ENCODE measurements around the gene TTC3.

The TTC3 gene

GRCh38 chr21:37168666-37169065, 95.6 kb downstream of the TTC3 start:
- H3K27me3 ChIP-seq (replicated peaks): no peaks in the 10 kb centered on the region
- H3K27ac ChIP-seq: no peak overlapping the region
- peaks cover 61% of the 10 kb centered on the region for H3K36me3 ChIP-seq (replicated peaks)
- in situ Hi-C loops (cut with HindIII; ENCODE audit: low pct_ligation_motif_present, low sequenced_read_pairs): no loop called here
- TF ChIP-seq CTCF (IDR thresholded peaks at IDR 0.05; ENCODE audit: low read depth, low read length, missing control alignments): no peak
- no peak for DNase-seq
- H3K4me3 ChIP-seq (ENCODE audit: low read depth, low read length): no peak overlapping the region

DNA sequence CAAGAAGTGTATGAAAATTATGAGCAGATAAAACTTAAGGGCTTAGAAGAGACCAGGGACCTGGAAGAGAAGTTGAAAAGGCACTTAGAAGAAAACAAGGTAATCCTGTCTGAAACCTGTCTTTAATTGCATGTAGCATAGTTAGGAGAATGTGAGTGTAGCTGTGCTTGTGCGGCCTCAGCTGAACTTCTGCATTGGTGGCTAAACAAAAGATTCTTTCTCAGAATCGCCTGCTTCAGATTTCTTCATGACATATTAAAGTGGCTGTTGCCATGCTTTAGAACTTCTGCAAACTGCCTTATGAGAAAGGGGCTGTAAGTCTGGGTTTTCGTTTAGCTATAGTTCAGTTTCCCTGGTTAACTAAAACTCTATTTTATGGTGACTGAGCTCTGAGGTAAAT, 99.6 kb downstream of the TTC3 start:
- Histone ChIP-seq H3K4me3 (ENCODE audit: low read depth, low read length) (no peak overlapping the region), H3K27me3 (replicated peaks) (no peaks in the 10 kb centered on the region), H3K36me3 (replicated peaks) (peaks cover 54% of the 10 kb centered on the region), H3K27ac (no peak overlapping the region)
- DNase-seq: no peak
- in situ Hi-C loops (cut with HindIII; ENCODE audit: low pct_ligation_motif_present, low sequenced_read_pairs): no loop called here
- TF ChIP-seq CTCF (IDR thresholded peaks at IDR 0.05; ENCODE audit: low read depth, low read length, missing control alignments): no peak

DNA sequence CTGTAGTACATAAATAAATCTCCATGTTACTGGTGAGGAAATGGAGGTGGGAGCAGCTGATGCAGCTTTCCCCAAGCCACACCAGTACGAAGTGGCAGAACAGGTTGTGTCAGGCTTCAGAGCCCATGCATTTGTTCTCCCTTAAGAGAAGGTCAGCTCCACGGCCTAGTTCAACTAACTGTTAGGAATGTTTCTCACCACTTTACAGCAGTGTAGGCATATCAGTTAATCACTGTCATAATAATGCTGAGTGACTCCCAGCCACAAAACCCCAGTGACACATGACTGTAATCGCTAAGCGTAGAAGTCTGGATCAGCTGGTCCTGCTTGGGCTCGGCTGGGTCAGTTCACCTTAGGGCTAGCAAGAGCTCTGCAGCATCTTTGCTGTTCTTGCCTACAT, 103.7 kb downstream of the TTC3 start:
- no peak overlapping the region for H3K4me3 ChIP-seq (ENCODE audit: low read depth, low read length)
- peaks cover 69% of the 10 kb centered on the region for H3K36me3 ChIP-seq (replicated peaks)
- peak; percentile 36 for DNase-seq
- no peaks in the 10 kb centered on the region for H3K27me3 ChIP-seq (replicated peaks)
- in situ Hi-C loops (cut with HindIII; ENCODE audit: low pct_ligation_motif_present, low sequenced_read_pairs): no loop called here
- no peak overlapping the region for H3K27ac ChIP-seq
- TF ChIP-seq CTCF (IDR thresholded peaks at IDR 0.05; ENCODE audit: low read depth, low read length, missing control alignments): no peak

GRCh38 chr21:37181059-37181458, 108.0 kb downstream of the TTC3 start:
- no peak for DNase-seq
- Histone ChIP-seq H3K36me3 (replicated peaks) (peaks cover 64% of the 10 kb centered on the region), H3K27ac (no peak overlapping the region), H3K4me3 (ENCODE audit: low read depth, low read length) (no peak overlapping the region), H3K27me3 (replicated peaks) (no peaks in the 10 kb centered on the region)
- in situ Hi-C loops (cut with HindIII; ENCODE audit: low pct_ligation_motif_present, low sequenced_read_pairs): no loop called here
- no peak for TF ChIP-seq CTCF (IDR thresholded peaks at IDR 0.05; ENCODE audit: low read depth, low read length, missing control alignments)

DNA sequence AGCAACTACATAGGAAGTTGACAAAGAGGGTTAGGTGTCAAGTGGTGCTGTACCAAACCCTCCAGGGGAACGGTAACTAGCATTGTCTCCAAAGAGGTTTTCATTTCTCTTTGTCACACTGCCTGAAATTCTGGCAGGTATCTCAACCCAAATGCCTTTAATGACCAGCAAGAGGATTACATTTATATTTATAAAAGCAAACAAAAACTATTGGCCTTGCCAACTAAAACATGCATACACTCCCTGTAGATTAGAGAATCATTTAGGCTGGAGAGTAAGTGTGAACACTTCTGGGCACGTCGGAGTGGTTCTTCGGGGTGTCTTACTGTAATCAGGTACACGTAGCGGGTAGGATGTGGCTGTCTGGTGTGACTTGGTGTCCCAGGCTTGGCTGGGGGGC, 109.2 kb downstream of the TTC3 start:
- no peak for DNase-seq
- H3K36me3 ChIP-seq (replicated peaks): peaks cover 63% of the 10 kb centered on the region
- H3K4me3 ChIP-seq (ENCODE audit: low read depth, low read length): no peak overlapping the region
- H3K27ac ChIP-seq: no peak overlapping the region
- TF ChIP-seq CTCF (IDR thresholded peaks at IDR 0.05; ENCODE audit: low read depth, low read length, missing control alignments): no peak
- in situ Hi-C loops (cut with HindIII; ENCODE audit: low pct_ligation_motif_present, low sequenced_read_pairs): no loop called here
- no peaks in the 10 kb centered on the region for H3K27me3 ChIP-seq (replicated peaks)

DNA sequence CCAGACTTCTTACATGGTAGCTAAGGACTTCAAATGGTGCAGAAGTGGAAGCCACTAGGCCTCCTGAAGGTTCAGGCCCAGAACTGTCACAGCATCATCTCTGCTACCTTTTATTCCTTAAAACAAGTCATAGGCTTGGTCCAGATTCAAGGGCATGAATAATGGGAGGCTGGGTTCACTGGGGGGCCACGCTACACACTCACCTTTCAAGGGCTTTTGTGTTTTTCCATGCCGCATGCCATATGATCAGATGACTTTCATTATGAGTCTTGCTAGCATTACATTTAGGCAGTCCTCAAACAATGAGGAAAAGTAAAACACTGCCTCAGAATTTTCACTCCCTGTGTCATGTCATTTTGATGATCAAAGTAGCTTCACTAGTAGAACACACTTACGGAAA, 110.7 kb downstream of the TTC3 start:
- Histone ChIP-seq H3K27ac (no peak overlapping the region), H3K27me3 (replicated peaks) (no peaks in the 10 kb centered on the region), H3K4me3 (ENCODE audit: low read depth, low read length) (no peak overlapping the region), H3K36me3 (replicated peaks) (peaks cover 59% of the 10 kb centered on the region)
- no peak for TF ChIP-seq CTCF (IDR thresholded peaks at IDR 0.05; ENCODE audit: low read depth, low read length, missing control alignments)
- in situ Hi-C loops (cut with HindIII; ENCODE audit: low pct_ligation_motif_present, low sequenced_read_pairs): no loop called here
- DNase-seq: no peak

All from brain microvascular endothelial cell (primary cell).